ENCODE data around the gene TCP11L2.

DNA sequence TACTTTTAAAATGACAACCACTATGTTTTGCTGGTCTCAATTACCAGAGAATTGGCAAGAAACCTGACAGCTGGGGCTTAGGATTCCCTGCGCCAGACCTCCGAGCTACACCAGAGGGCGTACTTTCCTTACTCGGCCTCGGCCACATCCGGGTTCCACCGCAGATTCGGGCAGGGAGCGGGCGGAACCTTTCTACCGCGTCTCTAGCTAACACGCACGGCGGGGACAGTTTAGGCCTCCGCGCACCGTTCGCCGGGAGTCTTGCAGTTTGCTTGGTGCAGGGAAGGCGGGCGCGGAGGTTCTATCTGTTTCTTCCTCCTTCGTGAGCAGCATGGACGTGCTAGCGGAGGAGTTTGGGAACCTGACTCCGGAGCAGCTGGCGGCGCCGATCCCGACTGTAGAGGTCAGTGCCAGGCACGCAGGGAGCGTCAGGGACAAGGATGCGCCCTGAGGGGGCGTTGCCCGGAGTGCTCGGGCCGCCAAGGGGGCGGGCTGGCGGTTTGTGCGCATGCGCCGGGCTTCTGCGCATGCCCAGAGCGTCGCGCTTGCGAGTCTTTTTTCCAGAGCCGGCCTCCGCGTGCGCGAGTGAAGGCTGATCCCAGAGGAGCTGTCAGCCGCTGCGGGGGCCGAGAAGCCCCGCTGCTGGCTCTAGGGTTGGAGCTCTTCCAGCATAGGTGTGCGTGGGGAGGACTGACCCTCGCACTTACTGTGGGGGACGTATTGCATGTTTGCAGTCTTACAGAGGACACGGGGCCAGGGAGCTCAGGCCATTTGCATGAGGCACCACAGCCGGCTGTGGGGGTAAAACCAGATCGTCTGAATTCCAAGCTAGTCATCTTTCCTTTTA, 55.2 kb downstream of the TCP11L2 start, which contains the start of gene POLR3B:
- TF ChIP-seq, protein P1, sequence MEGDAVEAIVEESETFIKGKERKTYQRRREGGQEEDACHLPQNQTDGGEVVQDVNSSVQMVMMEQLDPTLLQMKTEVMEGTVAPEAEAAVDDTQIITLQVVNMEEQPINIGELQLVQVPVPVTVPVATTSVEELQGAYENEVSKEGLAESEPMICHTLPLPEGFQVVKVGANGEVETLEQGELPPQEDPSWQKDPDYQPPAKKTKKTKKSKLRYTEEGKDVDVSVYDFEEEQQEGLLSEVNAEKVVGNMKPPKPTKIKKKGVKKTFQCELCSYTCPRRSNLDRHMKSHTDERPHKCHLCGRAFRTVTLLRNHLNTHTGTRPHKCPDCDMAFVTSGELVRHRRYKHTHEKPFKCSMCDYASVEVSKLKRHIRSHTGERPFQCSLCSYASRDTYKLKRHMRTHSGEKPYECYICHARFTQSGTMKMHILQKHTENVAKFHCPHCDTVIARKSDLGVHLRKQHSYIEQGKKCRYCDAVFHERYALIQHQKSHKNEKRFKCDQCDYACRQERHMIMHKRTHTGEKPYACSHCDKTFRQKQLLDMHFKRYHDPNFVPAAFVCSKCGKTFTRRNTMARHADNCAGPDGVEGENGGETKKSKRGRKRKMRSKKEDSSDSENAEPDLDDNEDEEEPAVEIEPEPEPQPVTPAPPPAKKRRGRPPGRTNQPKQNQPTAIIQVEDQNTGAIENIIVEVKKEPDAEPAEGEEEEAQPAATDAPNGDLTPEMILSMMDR (conservative IDR thresholded peaks at IDR 0.05; ENCODE audit: low read depth, low read length): peak; percentile 93
- no peak for TF ChIP-seq EZH2 (IDR thresholded peaks at IDR 0.05; ENCODE audit: low read length, unreplicated experiment)

Measured in PC-3 (cell line).